GM10248 (cell line): ENCODE data around the gene ENPP3.

Experiments
- CTCF ChIA-PET: fragments of 300-600 bp; sonication (Branson Sonifier 250); formaldehyde crosslinking; extraction: SDS; loops from one replicate; lab custom pipeline; 2021; ENCODE audit warnings: antibody characterized with exemption; lab: Yijun Ruan, JAX
- POLR2A ChIA-PET: fragments of 350-650 bp; sonication (Branson Sonifier 250); formaldehyde crosslinking; extraction: SDS; loops from one replicate; lab custom pipeline; 2020; ENCODE audit warnings: antibody characterized with exemption; lab: Yijun Ruan, JAX
- DNase-seq: peaks from one replicate; pipeline ENCODE4 v3.0.0; 2012; ENCODE audit errors: extremely low spot score
- TF ChIP-seq, protein P1 (sequence below): IDR thresholded peaks from 2 replicates; pipeline ENCODE4 v1.5.1; 2012; ENCODE audit warnings: mild to moderate bottlenecking, low read depth; ENCODE audit errors: extremely low read depth, missing control alignments, control extremely low read depth

Gene ENPP3

DNA sequence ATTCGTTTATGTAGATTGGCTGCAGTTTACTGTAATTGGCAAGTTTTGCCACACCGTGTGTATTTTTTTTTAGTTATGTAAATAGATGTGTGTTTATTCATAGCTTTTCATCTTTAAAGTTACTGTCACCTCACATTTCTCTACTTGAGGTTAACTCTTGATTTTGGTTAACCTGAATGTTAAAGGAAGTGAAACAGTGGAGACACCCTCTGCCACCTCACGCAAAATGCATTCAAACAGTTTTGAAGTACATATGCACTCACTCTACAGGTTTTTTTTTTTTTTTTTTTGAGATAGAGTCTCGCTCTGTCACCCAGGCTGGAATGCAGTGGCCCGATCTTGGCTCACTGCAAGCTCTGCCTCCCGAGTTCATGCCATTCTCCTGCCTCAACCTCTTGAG, 46.4 kb downstream of the ENPP3 start:
- no peak for DNase-seq
- TF ChIP-seq, protein P1, sequence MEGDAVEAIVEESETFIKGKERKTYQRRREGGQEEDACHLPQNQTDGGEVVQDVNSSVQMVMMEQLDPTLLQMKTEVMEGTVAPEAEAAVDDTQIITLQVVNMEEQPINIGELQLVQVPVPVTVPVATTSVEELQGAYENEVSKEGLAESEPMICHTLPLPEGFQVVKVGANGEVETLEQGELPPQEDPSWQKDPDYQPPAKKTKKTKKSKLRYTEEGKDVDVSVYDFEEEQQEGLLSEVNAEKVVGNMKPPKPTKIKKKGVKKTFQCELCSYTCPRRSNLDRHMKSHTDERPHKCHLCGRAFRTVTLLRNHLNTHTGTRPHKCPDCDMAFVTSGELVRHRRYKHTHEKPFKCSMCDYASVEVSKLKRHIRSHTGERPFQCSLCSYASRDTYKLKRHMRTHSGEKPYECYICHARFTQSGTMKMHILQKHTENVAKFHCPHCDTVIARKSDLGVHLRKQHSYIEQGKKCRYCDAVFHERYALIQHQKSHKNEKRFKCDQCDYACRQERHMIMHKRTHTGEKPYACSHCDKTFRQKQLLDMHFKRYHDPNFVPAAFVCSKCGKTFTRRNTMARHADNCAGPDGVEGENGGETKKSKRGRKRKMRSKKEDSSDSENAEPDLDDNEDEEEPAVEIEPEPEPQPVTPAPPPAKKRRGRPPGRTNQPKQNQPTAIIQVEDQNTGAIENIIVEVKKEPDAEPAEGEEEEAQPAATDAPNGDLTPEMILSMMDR: no peak
- ChIA-PET CTCF (interaction anchor here (0.6 kb wide), 1 partner anchor 55 kb away, joined by 3 read pairs; the partner anchor contains the start of gene MED23), POLR2A (no interaction called here)

- TF ChIP-seq, protein P1: no peak
- ChIA-PET CTCF (interaction anchor here (1.5 kb wide), 1 partner anchor 57 kb away, joined by 3 read pairs; no protein-coding TSS in a partner anchor), POLR2A (no interaction called here)
- no peak for DNase-seq
These were observed 48.2 kb downstream of the ENPP3 start for GRCh38 chr6:131685266-131685780.

DNA sequence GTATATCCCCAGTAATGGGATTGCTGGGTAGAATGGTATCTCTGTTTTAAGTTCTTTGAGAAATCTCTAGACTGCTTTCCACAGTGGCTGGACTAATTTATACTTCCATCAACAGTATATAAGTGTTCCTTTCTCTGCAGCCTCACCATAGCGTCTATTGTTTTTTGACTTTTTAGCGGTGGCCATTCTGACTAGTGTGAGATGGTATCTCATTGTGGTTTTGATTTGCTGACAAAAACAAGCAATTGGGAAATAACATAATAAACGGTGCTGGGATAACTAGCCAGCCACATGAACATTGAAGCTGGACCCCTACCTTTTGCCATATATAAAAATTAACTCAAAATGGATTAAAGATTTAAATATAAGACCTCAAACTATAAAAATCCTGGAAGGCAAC, 49.9 kb downstream of the ENPP3 start:
- no peak for DNase-seq
- ChIA-PET POLR2A (no interaction called here), CTCF (interaction anchor here (1.2 kb wide), 1 partner anchor 59 kb away, joined by 3 read pairs; no protein-coding TSS in a partner anchor)
- TF ChIP-seq, protein P1: no peak

DNA sequence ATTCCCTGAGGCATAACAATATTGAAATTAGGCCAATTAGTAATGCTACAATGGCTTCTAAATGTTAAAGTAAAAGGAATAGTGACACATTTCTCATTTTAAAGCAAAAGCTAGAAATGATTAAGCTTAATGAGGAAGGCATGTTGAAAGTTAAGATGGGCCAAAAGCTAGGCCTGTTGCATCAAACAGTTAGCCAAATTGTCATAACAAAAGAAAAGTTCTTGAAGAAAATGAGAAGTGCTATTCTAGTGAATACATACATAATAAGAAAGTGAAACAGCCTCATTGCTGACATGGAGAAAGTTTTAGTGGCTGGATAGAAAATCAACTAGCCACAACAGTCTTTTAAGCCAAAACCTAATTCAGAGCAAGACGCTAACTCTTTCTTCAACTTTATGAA, 51.2 kb downstream of the ENPP3 start:
- TF ChIP-seq, protein P1: no peak
- POLR2A ChIA-PET: no interaction called here
- CTCF ChIA-PET: interaction anchor here (1.3 to 1.6 kb wide), 3 partner anchors 8 to 60 kb away, joined by 3 to 7 read pairs (median 5); partner anchors contain the start of gene MED23
- no peak for DNase-seq

DNA sequence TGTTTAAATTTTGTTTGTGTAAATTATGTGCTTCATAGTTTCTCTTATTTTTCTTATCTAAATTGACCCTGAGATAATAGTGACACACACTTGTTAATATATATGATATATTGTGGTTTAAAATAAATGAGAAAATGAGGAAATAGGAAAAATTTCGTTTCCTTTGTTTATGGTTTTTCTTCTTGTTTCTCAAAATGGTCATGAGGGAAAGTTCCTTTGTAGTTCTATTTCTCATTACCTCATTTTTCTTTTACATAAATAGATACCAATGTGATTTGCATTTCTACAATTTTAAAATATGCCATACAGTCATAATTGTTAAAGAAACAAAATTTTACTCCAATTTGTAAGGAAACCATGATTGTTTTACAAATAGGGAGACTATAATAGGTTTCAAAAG, 54.9 kb downstream of the ENPP3 start:
- ChIA-PET POLR2A (no interaction called here), CTCF (no interaction called here)
- no peak for DNase-seq
- TF ChIP-seq, protein P1: no peak

DNA sequence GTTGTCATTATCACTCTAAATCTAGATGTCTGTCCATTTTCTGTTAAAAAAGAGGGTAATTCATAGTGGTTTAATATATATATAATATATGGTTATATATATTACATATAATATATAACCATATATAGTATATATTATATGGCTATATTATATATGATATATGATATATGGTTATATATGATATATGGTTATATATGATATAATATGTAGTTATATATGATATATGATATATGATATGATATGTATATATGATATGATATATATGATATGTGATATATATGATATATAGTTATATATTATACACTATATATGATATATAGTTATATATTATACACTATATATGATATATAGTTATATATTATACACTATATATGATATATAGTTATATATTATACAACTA, 55.5 kb downstream of the ENPP3 start:
- no peak for DNase-seq
- TF ChIP-seq, protein P1: no peak
- POLR2A ChIA-PET: no interaction called here
- CTCF ChIA-PET: no interaction called here
